HCT116 (cell line): Measurements from ENCODE around the gene ATXN2.
"Not testable (repeated sequence)": the region's sequence is repeated elsewhere in the genome, so short reads cannot be mapped to it uniquely, and the experiment has no call there.

Experiments
- CBX3 ChIP-seq: IDR thresholded peaks from 2 replicates; pipeline ENCODE4 v1.6.1; 2012; ENCODE audit warnings: low read depth
- CTCF ChIP-seq, 3 experiments: fragments of 200-600 bp in 1 of 3; sonication (generic) in 1 of 3; IDR thresholded peaks in 2 of 3; conservative IDR thresholded peaks in 1 of 3; 2 replicates each; pipeline ENCODE4 v1.5.1; 2012 to 2017; ENCODE audit warnings: low read depth in 2 of 3, low read length in 2 of 3, antibody characterized with exemption in 1 of 3, borderline replicate concordance in 1 of 3, control low read depth in 1 of 3, mild to moderate bottlenecking in 1 of 3, mixed read lengths in 1 of 3, mixed run types in 1 of 3, moderate library complexity in 1 of 3; ENCODE audit not compliant: insufficient read depth in 1 of 3
- JUND ChIP-seq: IDR thresholded peaks from 2 replicates; pipeline ENCODE4 v1.6.1; 2012
- POLR2AphosphoS5 ChIP-seq: IDR thresholded peaks from 2 replicates; pipeline ENCODE4 v1.6.1; 2011; ENCODE audit warnings: mild to moderate bottlenecking, low read depth, low read length, moderate library complexity
- REST ChIP-seq: IDR thresholded peaks from 2 replicates; pipeline ENCODE4 v1.6.1; 2012; ENCODE audit warnings: low read depth

GRCh38 chr12:111617841-111618240 is 18.7 kb upstream of the ATXN2 start:
- TF ChIP-seq REST; CTCF (IDR thresholded peaks at IDR 0.05 in 2 of 3, conservative IDR thresholded peaks at IDR 0.05 in 1 of 3; ENCODE audit: borderline replicate concordance in 1 of 3, insufficient read depth in 1 of 3, low read depth in 2 of 3, low read length in 2 of 3); JUND; CBX3; POLR2AphosphoS5: not testable (repeated sequence)
